HG03342 (cell line): ENCODE data around the gene FJX1.

Experiments
- ATAC-seq: cut with Tn5 transposase; IDR thresholded peaks from one replicate; pipeline ENCODE4 v1.9.1; 2021; ENCODE audit warnings: mild to moderate bottlenecking, moderate library complexity; ENCODE audit not compliant: unreplicated experiment

Gene FJX1, protein sequence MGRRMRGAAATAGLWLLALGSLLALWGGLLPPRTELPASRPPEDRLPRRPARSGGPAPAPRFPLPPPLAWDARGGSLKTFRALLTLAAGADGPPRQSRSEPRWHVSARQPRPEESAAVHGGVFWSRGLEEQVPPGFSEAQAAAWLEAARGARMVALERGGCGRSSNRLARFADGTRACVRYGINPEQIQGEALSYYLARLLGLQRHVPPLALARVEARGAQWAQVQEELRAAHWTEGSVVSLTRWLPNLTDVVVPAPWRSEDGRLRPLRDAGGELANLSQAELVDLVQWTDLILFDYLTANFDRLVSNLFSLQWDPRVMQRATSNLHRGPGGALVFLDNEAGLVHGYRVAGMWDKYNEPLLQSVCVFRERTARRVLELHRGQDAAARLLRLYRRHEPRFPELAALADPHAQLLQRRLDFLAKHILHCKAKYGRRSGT

DNA sequence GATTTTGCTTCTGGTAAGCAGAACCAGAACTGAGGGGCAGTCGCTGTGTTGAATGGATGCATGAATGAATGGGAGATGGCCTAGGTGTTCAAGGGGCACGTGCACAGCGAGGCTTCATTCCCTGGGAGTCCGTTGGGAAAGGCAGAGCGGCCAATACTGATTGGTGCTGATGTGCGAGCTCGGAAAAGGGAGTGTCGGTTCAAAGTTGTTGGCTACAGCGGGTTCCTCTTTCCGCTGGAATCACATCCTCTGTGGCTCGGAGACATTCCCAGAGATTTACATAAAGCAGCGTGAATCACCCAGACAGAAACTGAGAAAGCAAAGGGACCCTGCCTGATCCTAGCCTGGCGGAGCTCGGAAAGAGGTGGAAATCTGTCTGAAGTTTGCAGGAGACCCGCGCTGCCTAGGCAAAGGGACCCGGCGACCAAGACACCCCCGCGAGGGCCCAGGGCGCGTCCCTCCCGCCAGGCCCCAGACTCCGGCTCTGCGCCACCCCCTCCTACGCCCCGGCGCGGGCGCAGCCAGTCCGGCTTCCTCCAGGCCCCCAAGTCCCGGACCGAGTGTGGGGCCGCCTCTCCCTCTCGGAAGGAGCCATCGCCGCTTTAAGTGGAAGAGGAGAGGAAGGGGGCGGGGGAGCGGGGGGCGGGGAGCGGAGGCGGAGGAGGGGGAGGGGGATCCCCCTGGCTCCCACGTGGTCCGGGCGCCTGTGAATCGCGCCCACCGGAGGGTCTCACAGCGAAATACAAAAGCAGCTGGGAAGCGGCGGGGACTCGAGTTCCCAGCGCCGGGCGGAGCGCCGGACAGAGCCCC is at the start of gene FJX1:
Gene FJX1, plus strand, starts transcription at position 774 of the 810 bp plus-strand sequence. CDS start 177 bp downstream, outside the sequence.
- peak; percentile 33 for ATAC-seq

DNA sequence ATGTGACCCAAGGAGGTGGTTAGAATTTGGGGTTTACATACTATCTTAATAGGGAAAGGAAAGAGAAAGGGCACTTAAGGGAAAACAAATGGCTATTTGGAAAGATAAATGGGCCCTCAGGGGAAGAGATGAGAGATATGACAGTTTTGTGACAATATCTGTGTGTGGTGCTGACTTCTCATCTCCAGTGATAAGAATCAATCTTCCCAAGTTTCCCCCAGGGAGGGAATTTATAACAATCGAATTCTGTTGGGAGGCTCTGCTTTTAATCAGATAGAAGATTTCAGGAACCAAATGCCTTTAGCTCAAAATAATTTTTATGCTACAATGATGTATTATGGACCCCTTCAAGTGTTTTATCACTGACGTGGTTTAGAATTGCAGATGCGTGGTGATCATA is 46.6 kb upstream of the FJX1 start:
- ATAC-seq: no peak

DNA sequence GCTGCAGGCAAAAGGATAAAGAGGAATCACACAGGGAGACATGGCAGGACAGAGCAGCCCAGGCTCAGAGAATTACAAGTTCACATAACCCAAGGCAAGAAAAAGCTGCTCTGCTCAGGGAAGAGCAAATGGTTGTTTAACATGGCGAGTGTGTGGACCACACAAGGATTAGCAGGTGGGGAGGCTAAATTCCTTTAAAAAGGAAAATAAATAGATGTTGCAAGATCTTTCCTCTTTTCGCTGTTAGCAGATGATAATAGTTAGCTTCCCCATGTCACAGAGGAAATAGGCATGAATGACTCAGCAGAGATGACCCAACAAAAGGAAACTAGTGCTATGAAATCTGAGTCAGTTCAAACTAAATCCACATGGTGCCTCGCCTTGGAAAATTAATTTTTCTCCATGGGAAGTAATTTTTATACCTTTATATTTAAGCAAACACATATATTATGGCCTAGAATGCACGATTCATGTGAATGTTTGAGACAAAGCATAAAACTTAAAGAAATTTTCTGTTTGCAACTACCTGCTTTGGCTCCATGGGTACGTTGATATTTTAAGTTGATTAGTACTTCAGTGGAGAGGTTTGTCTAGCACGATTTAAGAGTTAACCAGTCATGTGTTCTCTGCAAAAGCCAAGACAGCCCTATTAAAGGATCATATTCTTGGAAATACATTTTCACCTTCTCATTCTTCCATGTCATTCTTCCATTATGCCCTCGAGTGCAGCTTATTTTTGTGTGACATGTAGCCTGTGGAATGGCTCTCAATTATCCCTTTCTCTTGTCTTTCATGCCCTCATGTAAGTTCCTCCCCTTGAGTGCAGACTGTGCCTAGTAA is 38.5 kb upstream of the FJX1 start:
- no peak for ATAC-seq

DNA sequence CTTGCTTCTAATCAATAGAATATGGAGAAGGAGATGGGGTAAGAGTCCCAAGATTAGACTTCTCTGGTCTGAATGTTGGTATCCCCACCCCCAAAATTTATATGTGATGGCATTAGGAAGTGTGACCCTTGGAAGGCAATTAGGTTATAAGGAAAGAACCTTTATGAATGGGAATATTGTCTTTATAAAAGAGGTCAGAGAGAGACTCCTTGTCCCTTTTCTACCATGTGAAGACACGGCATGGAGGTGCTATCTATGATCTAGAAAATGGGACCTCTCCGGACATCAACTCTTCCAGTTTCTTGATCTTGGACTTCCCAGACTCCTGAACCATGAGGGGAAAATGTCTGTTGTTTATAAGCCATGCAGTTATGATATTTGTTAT is 37.9 kb upstream of the FJX1 start:
- no peak for ATAC-seq

DNA sequence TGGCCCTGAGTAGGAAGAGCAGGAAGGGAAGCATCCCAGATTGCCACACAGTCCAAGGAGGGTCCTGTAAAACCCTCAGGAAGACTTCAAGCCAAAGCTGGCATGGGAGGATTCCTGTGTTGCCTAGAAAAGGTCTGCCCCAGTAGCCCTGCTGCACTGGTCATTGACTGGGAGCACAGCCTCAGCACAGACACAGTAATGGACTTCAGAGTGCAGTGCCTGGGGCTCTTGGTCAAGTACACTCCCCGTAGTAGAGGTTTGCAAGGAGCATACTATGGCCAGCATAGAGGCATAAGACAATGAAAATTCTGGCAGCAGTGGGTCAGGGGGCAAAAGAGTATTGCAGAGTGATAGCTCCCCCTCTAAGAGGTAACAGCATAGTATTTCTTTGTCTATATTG is 36.2 kb upstream of the FJX1 start:
- ATAC-seq: no peak

DNA sequence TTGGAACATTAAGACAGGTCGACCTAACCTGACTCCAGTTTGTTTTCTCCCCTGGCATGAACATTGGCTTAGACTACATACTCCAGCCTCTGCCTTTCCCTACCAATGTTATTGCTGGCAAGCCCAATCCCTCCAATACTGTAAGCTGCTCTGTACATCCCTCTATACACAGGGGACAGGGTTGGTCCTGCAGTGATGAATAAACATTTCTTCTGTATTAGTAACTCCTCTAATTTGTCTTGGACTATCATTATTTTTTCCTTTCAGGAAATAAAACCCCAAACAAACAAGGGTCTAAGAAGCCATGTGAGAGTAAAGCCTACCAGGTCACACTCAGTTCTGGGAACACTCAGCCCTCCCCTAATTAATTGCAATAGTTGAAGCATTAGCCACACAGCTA is 35.1 kb upstream of the FJX1 start:
- no peak for ATAC-seq

DNA sequence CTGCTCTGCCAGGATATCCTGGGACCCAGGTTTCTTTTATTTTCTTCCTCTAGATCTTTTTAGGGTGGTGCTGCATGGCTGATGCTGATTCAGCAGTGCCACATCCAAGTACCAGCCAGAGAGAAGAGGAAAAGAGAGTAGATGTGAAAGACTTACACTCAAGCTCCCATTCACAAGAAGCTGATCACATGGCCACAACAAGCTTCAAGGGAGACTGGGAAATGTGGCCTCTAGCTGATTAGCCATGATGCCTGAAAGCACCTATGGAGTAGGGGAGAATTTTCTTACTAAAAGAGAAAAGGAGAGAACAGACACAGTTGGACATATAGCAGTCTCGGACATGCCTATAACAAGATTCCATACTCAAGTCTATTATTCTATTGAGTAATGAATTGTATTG is 34.4 kb upstream of the FJX1 start:
- no peak for ATAC-seq

DNA sequence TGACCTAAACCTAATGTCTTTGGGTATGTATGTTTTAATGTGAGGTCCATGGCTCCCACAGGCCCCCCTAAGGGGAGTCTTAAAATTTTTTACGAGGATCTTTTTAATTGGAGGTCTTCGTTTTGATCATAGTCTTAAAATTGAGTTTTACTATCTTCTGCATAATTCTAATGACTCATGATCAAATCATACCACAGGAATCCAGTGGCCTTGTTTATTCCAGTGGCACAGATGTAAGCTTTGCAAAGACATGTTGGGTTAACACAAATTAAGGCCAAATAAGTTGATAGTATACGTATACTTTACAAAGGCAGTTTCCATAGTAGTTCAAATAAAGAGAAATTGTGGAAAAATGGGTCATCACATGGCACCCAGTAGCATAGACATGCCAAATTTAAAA is 33.9 kb upstream of the FJX1 start:
- ATAC-seq: no peak

DNA sequence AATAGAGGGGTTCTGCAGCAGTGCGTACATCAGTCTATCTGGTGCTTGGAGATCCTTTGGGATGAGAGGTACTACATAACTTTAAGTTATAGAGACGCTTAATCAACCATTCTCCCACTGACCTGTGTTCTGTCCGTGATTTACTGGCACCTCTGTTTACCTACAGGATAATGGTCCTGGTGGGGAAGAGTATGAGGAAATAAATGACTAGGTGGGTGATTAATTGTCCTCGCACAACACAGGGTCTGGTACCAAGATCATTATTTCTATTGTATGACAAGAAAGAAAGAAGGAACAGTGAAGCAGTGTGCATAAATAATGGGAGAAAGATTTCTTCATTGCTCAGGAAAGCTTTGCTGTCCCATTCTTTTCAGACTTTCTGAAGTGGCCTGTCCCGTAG is 32.8 kb upstream of the FJX1 start:
- ATAC-seq: no peak

DNA sequence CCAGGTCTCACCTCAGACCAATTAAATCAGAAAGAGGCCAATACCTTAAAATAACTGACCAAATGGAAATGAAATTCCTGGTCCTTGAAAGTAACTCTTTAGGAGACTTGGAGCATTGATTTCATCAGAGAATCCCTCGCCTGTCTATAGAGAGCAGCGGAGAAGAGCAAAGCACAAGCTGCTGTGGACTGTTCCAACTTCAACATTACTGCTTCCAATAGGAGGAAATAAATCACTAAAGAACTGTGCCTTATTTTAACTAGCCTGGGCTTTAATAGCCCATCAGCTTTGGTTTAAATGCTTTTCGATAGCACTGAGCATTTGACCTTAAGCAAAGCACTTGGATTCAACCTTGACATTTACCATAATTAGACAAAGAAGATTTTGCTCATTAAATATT is 32.0 kb upstream of the FJX1 start:
- no peak for ATAC-seq

DNA sequence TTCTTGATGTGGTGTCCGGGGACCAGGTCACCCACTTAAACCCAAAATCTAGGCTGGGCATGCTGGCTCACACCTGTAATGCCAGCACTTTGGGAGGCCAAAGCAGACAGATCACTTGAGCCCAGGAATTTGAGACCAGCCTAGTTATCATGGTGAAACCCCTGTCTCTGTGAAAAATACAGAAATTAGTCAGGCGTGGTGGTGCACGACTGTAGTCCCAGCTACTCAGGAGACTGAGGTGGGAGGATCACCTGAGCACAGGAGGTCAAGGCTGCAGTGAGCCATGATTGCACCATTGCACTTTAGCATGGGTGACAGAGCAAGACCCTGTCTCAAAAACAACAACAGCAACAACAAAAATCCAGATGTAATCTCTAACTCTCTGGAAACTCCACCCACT is 30.3 kb upstream of the FJX1 start:
- no peak for ATAC-seq

DNA sequence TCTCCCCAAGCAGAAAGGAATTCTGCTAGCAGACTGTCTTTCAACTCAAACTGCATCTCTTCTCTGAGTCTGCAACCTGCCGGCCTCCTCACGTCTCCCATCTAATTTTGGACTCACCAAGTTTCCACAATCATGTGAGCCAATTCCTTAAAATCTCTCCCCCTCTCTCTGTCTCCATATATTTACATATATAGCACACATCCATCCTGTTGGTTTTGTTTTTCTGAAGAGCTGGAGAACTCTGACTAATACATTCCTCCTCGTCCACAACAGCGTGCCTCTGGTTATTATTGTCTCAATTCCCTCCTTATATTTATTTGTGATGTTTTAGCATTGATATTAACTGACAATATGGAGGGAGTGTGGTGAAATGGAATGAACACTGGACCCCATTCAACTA is 29.6 kb upstream of the FJX1 start:
- no peak for ATAC-seq

DNA sequence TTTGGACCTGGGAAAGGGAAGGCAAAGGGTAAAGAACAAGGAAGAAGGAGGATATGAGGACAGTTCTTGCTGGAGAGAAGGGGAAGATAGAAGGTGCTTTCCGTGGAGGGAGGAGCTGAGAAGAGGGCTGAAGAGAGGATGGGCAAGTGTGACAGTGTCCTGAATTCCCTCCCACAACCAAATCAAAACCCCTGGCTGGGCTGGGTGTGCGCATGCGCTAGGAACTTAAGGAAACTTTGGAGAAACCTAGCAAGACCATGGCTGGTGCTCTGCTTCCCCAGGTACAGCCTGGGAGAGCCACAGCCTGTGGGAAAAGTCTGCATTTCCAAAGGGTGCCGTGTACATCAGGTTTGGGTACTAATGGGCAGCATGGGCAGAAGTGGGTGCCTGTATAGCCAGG is 29.0 kb upstream of the FJX1 start:
- ATAC-seq: no peak

DNA sequence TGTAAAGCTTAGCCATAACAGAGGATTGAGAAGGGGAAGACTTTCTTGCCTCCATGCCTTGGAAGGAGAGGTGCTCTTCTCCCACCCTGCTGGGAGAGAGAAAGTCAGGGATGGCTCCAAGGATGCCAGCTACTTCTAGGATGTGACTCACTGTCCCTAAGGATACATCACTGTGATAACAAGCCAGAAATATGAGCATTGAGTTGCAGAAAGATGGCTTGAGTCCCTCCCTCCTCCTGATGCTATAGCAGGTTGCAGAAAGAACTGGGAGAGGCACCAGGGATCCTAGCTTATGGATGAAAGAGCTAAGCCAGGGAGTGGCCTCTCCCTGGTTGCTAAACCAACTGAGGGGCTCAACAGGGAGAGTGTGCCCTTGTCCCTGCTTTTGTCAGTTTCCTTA is 27.8 kb upstream of the FJX1 start:
- no peak for ATAC-seq

DNA sequence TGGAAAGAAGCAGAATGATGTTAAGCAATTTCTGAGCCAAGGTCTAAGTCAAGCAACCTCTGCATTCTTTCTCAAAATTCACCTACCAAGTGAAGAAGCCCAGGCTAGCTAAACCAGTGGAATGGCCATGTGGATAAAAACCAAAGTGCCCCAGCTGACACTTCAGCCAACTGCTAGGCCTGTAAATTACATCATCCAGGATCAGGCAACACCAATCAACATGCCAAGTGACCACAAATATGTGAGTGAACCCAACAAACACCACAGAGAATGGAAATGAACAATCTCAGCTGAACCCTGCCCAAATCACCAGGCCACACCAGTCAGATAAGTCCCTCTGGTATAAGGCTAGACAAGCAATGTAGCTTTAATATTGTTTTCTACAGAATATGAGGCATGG is 25.1 kb upstream of the FJX1 start:
- ATAC-seq: no peak

DNA sequence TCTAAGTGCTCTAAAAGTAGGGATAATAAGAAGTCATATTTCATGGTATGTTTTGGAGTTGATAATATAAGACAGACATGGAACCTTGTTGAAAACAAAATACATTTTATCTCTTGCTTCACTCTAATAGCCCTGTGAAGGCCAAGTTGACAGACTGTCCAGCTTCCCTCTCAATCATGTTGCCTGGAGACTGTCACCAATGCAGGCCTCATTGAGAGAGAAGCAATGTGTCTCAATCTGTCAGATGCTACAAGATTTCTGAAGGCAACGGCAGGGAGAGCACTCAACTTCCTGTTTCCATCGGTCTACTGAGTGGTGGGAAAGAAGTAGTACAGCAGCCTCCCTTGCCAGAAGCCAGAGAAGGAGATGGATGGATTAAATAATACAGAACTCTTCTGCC is 23.6 kb upstream of the FJX1 start:
- ATAC-seq: no peak

DNA sequence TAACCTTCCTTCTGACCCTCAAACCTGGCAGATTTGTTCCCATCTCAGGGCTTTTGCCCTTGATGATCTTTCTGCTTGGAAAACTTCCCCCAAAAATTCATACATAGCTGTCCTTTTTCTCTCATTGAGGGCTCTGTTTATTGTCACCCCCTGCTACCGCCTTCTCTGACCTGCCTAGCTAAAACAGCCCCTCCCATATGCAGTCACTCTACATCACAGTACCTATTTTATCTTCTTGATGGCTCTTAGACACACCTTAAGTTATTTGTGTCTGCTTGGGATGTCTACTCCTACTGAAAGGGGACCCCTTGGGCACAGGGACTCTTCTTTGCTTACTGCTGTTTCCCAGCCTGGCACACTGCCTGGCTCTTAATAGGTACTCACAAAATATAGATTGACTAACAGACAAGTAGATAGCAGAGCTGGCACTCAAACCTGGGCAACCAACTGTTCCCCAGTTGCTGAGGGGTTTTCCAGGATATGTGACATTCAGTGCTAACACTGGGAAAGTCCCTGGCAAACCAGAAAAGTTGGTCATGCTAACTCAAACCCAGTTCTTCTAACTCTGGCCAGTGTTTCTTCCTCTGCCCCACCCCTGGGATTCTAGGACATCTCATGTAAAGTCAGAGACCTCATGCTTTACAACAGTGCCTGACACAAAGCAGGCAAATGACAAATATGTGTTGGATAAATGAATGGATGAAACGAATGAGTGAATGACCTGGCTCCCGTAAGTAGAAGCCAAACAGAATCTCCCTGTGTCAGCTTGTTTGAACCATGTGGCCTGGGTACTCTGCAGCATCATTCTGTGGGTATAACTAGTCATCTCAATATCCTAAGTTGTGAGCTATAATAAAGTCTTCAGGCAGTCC is 19.8 kb upstream of the FJX1 start:
- peak; percentile 72 for ATAC-seq

DNA sequence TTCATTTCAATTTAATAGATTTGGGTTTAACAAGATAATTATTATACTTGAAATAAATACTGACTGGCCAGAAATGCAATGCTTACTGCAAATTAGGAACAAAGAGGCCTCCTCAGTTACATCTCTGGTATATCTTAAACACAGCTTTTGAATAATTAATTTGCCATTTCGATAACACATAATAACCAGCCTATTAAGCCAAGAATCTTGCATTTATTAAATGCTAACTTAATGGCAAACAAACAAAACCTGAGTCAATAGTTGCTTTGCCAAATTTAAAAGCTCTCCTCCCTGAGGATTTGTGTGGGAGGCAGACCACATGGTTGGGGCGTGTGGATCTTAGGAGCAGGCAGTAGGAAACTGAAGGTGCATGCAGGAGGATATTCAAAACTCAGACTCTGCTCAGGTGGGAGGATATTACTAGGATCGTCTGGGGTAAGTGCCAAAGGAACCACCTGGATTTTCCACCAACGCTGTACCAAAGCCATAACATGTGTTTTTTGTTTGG is 17.9 kb upstream of the FJX1 start:
- ATAC-seq: no peak

DNA sequence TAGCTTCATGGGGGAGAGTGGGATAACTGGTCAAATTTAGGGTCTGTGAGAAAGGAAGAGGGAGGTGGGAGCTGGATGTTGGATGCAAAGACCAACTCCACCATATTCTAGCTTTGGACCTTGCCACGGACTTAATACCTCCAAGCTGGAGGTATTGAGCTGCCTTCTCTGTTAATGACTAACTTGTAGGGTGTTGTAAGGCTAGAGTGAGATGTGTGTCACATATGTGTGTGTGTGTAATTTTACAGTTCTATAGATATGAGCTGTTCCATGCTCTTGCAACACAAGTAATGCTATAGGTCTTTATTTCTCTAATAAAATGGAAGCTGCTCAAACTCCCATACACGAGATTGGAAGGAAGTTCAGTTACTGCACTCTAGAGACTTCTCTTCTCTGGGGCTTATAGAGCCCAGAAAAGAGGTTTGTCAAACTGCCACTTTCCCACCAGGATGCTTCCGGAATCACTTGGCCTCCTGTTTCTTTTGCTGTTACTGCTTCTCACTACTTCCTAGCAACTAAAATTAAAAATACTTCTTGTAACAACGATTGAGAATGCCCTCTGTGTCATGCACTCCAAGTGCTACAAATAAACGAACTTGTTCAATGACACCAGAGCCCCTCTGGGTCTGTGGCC is 16.0 kb upstream of the FJX1 start:
- ATAC-seq: no peak

DNA sequence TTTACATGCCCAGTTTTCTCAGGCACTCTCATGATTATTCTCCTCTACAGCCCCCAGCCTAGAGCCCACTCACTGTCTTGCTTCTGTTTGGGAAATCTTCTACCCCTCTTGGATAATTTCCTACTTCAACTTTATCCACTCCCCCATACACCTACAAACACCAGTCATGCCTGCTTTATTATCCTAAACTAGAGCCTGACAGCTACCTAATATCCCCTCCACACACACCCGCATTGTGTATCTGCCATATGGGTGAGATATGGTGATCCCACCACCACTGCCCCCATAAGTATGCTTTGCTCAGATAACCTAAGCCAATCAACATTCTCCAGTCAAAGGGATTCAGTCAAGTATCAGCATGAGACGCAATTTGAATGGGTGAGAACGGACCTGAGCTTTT is 15.3 kb upstream of the FJX1 start:
- ATAC-seq: no peak
